Endothelial cell of umbilical vein (primary cell): ENCODE results near the gene UPF2.

ENCODE experiments used
- EZH2 ChIP-seq: IDR thresholded peaks from 2 replicates; pipeline ENCODE4 v1.6.1; 2012; ENCODE audit warnings: borderline replicate concordance, low read depth, mild to moderate bottlenecking, moderate library complexity, low read length, inconsistent platforms; ENCODE audit not compliant: severe bottlenecking
- POLR2AphosphoS5 ChIP-seq: IDR thresholded peaks from 2 replicates; pipeline ENCODE4 v1.6.1; 2012; ENCODE audit warnings: low read depth, mild to moderate bottlenecking, control low read depth, low read length, moderate library complexity; ENCODE audit not compliant: insufficient read depth

GRCh38 chr10:11871466-11871865 is 171.1 kb downstream of the UPF2 start:
- no peak for TF ChIP-seq POLR2AphosphoS5
- no peak for TF ChIP-seq EZH2
